HG03442 (cell line): Measurements from ENCODE around the gene PLCD3.
A peak's percentile ranks its signal among the peaks of the same experiment; 100 is the strongest.

Experiments used
- ATAC-seq: cut with Tn5 transposase; IDR thresholded peaks from one replicate; pipeline ENCODE4 v1.9.1; 2021; ENCODE audit warnings: mild to moderate bottlenecking, moderate library complexity; ENCODE audit not compliant: unreplicated experiment

Gene PLCD3

DNA sequence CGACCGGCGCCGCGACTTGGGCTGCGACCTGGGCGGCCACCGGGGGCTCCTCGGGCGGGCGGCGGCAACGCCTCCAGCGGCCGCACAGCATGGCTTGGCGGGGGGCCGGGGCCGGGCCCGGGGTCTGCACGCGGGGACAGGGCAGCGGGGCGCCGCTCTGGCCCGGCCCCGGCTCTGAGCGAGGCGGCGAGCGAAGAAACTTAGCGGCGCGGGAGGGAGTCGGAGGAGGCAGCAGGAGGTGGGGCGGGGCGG, at the start of gene PLCD3:
Gene PLCD3 (minus strand): TSS at position 196 of the 252 bp plus-strand sequence. CDS start 105 bp downstream, at position 91.
- ATAC-seq, result no peak

GRCh38 chr17:45177563-45177962, 45.2 kb upstream of the PLCD3 start:
- ATAC-seq, result no peak

- ATAC-seq, result no peak
These were observed 43.4 kb upstream of the PLCD3 start for GRCh38 chr17:45175759-45176115.

DNA sequence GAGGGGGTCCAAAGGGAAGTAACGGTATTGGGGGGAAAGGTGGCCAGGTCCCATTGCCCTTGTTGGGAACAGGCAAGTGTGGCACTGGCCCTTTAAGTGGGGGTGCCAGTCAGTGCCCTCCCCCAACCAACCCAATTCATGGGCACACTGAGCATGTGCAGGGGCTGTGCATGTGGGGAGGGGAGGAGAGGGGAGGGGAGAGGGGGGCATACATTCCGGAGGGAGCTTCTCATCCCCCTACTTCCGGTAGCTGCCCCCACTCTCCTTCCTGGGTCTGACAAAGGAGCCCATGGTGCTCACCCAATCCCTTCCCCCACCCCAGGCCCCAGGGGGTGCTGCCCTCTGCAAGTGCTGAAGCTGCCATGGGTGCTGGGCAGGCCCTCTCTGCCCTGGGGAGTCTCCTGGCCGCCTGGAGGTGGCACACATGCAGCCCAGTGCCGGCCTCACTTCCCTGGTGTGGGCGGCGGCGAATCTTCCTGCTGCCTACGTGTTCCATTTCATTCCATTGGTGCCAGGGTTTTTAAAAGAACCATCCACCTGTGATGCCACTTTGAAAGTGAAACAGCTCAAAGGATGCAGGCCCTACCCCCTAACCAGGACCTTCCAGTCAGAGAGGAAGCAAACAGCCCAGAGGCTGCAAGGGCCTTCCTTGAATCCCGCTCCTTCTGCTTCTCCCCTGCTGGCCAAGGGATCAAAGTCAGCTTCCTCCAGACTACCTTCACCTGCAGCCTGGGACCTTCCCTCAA, 40.4 kb upstream of the PLCD3 start:
- no peak for ATAC-seq

- ATAC-seq, result no peak
These were observed 39.9 kb upstream of the PLCD3 start for GRCh38 chr17:45172232-45172540.

GRCh38 chr17:45171338-45172231, 39.3 kb upstream of the PLCD3 start:
- no peak for ATAC-seq

GRCh38 chr17:45170931-45171337, 38.6 kb upstream of the PLCD3 start:
- ATAC-seq, result no peak

GRCh38 chr17:45170280-45170930, 38.1 kb upstream of the PLCD3 start:
- ATAC-seq, result no peak

DNA sequence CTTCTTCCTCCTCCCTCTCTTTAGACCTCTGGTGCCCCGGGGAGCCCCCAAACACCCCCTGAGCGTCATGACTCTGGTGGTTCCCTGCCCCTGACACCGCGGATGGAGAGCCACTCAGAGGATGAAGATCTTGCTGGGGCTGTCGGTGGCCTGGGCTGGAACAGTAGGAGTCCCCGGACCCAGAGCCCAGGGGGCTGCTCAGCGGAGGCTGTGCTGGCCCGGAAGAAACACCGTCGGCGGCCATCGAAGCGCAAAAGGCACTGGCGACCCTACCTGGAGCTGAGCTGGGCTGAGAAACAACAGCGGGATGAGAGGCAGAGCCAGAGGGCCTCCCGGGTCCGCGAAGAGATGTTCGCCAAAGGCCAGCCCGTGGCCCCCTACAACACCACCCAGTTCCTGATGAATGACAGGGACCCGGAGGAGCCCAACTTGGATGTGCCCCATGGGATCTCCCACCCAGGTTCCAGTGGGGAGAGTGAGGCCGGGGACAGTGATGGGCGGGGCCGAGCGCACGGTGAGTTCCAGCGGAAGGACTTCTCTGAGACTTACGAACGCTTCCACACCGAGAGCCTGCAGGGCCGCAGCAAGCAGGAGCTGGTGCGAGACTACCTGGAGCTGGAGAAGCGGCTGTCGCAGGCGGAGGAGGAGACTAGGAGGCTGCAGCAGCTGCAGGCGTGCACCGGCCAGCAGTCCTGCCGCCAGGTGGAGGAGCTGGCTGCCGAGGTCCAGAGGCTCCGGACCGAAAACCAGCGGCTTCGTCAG, 36.9 kb upstream of the PLCD3 start:
- no peak for ATAC-seq

- ATAC-seq, result no peak
These were observed 32.5 kb upstream of the PLCD3 start for GRCh38 chr17:45164734-45165269.

- ATAC-seq, result no peak
These were observed 29.8 kb upstream of the PLCD3 start for GRCh38 chr17:45162025-45162687.

DNA sequence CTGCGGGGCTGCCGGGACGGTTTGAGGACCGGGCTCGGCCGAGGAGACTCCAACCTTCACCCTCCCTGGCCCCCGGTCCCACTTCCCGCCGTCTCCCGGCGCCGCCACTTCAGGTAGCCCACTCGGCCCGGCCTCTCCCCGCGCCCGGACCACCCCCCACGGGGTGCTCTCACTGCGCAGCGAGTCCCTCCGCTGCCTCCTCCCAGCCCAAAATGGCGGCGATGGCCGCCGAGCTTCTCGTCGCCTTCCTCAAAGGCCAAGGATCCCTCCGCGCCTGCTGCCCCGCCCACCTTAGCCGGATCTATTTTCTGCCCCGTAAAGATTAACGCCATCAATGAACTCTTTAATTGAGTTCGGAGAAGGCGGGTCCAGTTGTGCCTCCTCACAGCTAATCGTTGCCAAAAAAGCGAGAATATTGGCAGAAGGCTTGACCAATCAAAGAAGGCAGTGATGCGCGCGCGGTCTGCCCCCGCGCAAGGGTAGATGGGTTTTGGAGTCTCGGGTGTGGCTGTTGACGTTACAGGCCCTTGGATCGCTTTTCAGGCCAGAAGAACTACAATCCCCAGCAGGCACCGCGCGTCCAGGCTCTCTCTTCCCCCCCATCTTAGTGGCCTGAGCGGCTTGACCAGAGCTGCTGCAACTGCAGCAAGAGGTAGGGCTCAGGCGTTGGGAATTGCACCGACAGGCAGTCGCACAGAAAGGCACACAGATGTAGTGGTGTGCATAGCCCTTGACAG, 29.1 kb upstream of the PLCD3 start, which contains the start of gene HEXIM2:
Gene HEXIM2 (plus strand): TSS at position 588 of the 737 bp plus-strand sequence. CDS start 919 bp downstream, outside the sequence.
- peak; percentile 86 for ATAC-seq

DNA sequence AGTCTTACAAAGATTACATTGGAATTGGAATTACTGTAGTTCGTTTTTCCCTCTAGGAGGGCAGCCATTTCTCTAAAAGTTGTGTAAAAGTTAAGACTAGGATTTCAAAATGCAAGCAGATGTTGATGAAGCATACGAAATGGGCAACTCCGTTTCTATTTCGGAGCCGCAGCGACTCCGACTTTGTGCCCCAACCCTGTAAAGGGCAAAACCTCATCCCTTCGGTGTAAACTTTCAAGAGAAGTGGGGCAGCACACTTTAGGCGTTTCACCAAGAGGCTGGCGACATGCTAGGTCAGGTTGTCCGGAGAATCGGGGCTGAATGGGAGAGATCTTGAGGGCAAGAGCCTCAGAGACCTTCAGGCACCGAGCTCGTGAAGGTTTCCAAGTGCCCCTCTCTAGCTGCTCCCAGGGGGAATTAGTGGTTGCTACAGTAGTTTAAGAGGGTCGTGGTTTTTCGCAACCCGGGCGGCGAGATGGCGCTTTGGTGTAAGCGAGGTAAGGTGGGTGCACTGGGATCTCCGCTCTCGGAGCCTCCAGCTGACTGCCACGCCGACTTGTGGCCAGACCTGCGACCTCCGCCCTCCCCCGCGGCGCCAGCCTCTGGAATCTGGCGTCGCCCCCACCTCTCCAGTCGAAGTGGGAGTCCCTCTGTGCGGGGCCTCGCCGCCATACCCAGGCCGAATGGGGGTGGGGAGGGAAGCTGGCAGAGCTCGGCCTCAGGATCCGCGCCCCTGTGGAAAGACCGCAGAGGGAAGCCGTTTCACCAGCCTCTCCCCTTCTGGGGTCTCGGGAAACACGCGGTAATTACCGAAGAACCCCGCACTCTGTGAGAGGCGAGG, 28.4 kb upstream of the PLCD3 start:
- peak; percentile 9 for ATAC-seq

- ATAC-seq, result no peak
These were observed 23.9 kb upstream of the PLCD3 start for GRCh38 chr17:45156242-45156641.

GRCh38 chr17:45155483-45155882, 23.2 kb upstream of the PLCD3 start:
- no peak for ATAC-seq

- ATAC-seq, result no peak
These were observed 22.7 kb upstream of the PLCD3 start for GRCh38 chr17:45155029-45155428.

DNA sequence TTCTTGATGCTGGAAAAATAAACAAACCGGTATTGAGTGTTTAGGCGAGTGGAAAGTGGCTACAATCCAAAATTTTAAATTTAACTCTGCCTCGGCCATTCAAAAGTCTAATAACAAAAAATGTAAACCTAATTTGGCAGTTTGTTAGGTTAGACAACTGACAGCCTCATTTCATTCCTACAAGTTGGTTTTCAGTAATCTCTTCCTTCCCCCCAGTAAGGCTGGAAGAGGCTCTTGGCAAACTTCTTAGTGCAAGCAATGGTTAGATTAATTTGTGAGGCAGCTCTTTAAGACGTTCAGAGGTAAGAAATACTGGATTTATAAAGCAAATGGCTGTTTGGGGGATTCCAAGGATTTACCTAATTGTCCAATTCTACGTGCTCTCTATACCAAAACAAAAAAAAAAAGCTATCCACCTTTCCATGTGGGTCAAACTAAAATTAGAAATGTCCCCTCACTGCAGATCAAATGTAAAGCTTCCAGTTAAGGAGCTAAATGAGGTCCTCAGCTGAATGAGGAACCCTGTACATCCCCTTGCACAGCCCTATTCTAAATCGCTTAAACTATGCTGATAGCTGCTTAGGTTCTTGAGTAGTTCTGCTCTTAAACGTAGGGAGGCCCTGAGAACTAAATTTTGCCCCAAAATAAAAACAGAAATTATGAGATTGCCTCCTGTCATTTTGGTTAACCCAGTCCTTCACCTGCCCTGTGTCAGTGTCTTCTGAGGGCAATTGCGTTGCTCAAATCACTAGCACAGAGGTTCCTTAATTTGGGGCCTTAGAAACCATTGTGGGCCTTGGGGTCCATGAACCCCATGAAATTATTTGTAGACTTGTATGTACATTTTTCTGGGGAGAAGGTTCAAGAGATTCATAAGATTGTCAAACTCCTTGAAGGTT, 18.8 kb upstream of the PLCD3 start:
- no peak for ATAC-seq
